Fibroblast of pulmonary artery (primary cell): ENCODE measurements around the gene SDCCAG8.

Experiments
- DNase-seq: peaks from one replicate; pipeline ENCODE4 v3.0.0-alpha.2; 2010; ENCODE audit warnings: low read depth
- H3K4me3 ChIP-seq: replicated peaks from 2 replicates; pipeline ENCODE4 v1.5.1; 2011; ENCODE audit warnings: low read depth, mild to moderate bottlenecking, control low read depth, low read length, moderate library complexity
- CTCF ChIP-seq: IDR thresholded peaks from 2 replicates; pipeline ENCODE4 v1.5.1; 2011; ENCODE audit warnings: mild to moderate bottlenecking, control low read depth, low read length, inconsistent platforms; ENCODE audit errors: missing control alignments

The SDCCAG8 gene

GRCh38 chr1:243349128-243349527, 93.3 kb downstream of the SDCCAG8 start:
- H3K4me3 ChIP-seq = no peak overlapping the region
- no peak for TF ChIP-seq CTCF
- no peak for DNase-seq

GRCh38 chr1:243351337-243351736, 95.5 kb downstream of the SDCCAG8 start:
- no peak for TF ChIP-seq CTCF
- H3K4me3 ChIP-seq = no peak overlapping the region

GRCh38 chr1:243354511-243355153, 98.8 kb downstream of the SDCCAG8 start:
- DNase-seq = peak; percentile 9
- TF ChIP-seq CTCF = no peak
- no peak overlapping the region for H3K4me3 ChIP-seq

More at GRCh38 chr1:243351337-243351736, 95.5 kb downstream of the SDCCAG8 start:
- no peak for DNase-seq

- H3K4me3 ChIP-seq = no peak overlapping the region
- DNase-seq = no peak
- TF ChIP-seq CTCF = no peak
Observed at GRCh38 chr1:243363832-243364231, 108.0 kb downstream of the SDCCAG8 start.

- TF ChIP-seq CTCF = no peak
- H3K4me3 ChIP-seq = no peak overlapping the region
- DNase-seq = no peak
Observed at GRCh38 chr1:243364330-243364729, 108.5 kb downstream of the SDCCAG8 start.

GRCh38 chr1:243364866-243365265, 109.0 kb downstream of the SDCCAG8 start:
- TF ChIP-seq CTCF = no peak
- H3K4me3 ChIP-seq = no peak overlapping the region
- DNase-seq = no peak

GRCh38 chr1:243367314-243367713, 111.5 kb downstream of the SDCCAG8 start:
- DNase-seq = no peak
- no peak for TF ChIP-seq CTCF

More at GRCh38 chr1:243367314-243367713, 111.5 kb downstream of the SDCCAG8 start:
- no peak overlapping the region for H3K4me3 ChIP-seq
